CD8-positive, alpha-beta memory T cell (primary cell): Measurements from ENCODE around the gene TP53BP1. TPM values are rescaled to one million over a fixed set of nuclear protein-coding genes. Genes with fewer than 3 reads are reported as not detected.

Experiments
- polyA plus RNA-seq: library from polyadenylated mRNA; unstranded; fragments of 300-500 nt; fragmentation: Illumina TruSeq; gene quantifications from one replicate; pipeline ENCODE4 v1.2.3, GENCODE V29; 2021
- total RNA-seq, 2 experiments: library from RNA; stranded (reverse); gene quantifications; one replicate each; pipeline ENCODE4 v1.2.3, GENCODE V29; 2021

TP53BP1 gene
- total and polyA plus RNA-seq, 3 experiments from 2014 or later: 8.2 to 29.1 (median 28.7) TPM

Other genes starting within 250 kb of the TP53BP1 start
- gene TGM5, start 226.2 kb downstream of the TP53BP1 start, total RNA-seq: under 1 TPM in 1 of 2 experiments, not detected in 1; 0.18 TPM
- not detected for gene TGM5, start 226.2 kb downstream of the TP53BP1 start, polyA plus RNA-seq
- not detected for gene TGM7, start 190.9 kb downstream of the TP53BP1 start, total RNA-seq
- gene TGM7, start 190.9 kb downstream of the TP53BP1 start, polyA plus RNA-seq: not detected
- 10 to 100 TPM; 14.9 to 16.5 TPM for gene LCMT2, start 162.6 kb downstream of the TP53BP1 start, total RNA-seq
- gene LCMT2, start 162.6 kb downstream of the TP53BP1 start, polyA plus RNA-seq: 4.4 TPM
- 10 to 100 TPM; 25.3 to 26.6 TPM for gene ZSCAN29, start 122.1 kb downstream of the TP53BP1 start, total RNA-seq
- 7.5 TPM for gene ZSCAN29, start 122.1 kb downstream of the TP53BP1 start, polyA plus RNA-seq
- gene TUBGCP4, start 122.1 kb downstream of the TP53BP1 start, total RNA-seq: 10 to 100 TPM; 39.1 to 44.0 TPM
- gene TUBGCP4, start 122.1 kb downstream of the TP53BP1 start, polyA plus RNA-seq: 11.3 TPM
- gene MAP1A, start 24.5 kb upstream of the TP53BP1 start, total RNA-seq: under 1 TPM; 0.75 to 0.92 TPM
- gene MAP1A, start 24.5 kb upstream of the TP53BP1 start, polyA plus RNA-seq: 0.09 TPM
- gene PPIP5K1, start 97.1 kb upstream of the TP53BP1 start, total RNA-seq: 10 to 100 TPM; 26.9 to 35.6 TPM
- 7.1 TPM for gene PPIP5K1, start 97.1 kb upstream of the TP53BP1 start, polyA plus RNA-seq
- gene CKMT1B, start 100.9 kb upstream of the TP53BP1 start, total RNA-seq: not detected
- gene CKMT1B, start 100.9 kb upstream of the TP53BP1 start, polyA plus RNA-seq: not detected
- gene STRC, start 125.6 kb upstream of the TP53BP1 start, total RNA-seq: under 1 TPM; 0.27 to 0.63 TPM
- gene STRC, start 125.6 kb upstream of the TP53BP1 start, polyA plus RNA-seq: not detected
- gene CATSPER2, start 155.7 kb upstream of the TP53BP1 start, total RNA-seq: 1 to 10 TPM in 1 of 2 experiments, under 1 TPM in 1; 0.77 to 1.1 TPM
- gene CATSPER2, start 155.7 kb upstream of the TP53BP1 start, polyA plus RNA-seq: 3.1 TPM
- gene CKMT1A, start 200.7 kb upstream of the TP53BP1 start, total RNA-seq: not detected
- gene CKMT1A, start 200.7 kb upstream of the TP53BP1 start, polyA plus RNA-seq: not detected